Loucy (cell line): ENCODE data around the gene YOD1.

Source experiments
- EZH2phosphoT487 ChIP-seq: fragments of 200-600 bp; IDR thresholded peaks from 2 replicates; pipeline ENCODE4 v1.6.1; 2018; ENCODE audit warnings: antibody characterized with exemption, mild to moderate bottlenecking, moderate library complexity, borderline replicate concordance
- TF ChIP-seq, protein P1 (sequence below): fragments of 200-600 bp; sonication (generic); conservative IDR thresholded peaks from 2 replicates; pipeline ENCODE4 v1.5.1; 2014; ENCODE audit warnings: mild to moderate bottlenecking, antibody characterized with exemption, low read length

- TF ChIP-seq, protein P1, sequence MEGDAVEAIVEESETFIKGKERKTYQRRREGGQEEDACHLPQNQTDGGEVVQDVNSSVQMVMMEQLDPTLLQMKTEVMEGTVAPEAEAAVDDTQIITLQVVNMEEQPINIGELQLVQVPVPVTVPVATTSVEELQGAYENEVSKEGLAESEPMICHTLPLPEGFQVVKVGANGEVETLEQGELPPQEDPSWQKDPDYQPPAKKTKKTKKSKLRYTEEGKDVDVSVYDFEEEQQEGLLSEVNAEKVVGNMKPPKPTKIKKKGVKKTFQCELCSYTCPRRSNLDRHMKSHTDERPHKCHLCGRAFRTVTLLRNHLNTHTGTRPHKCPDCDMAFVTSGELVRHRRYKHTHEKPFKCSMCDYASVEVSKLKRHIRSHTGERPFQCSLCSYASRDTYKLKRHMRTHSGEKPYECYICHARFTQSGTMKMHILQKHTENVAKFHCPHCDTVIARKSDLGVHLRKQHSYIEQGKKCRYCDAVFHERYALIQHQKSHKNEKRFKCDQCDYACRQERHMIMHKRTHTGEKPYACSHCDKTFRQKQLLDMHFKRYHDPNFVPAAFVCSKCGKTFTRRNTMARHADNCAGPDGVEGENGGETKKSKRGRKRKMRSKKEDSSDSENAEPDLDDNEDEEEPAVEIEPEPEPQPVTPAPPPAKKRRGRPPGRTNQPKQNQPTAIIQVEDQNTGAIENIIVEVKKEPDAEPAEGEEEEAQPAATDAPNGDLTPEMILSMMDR, result no peak
- TF ChIP-seq EZH2phosphoT487, result no peak
These were observed 48.3 kb downstream of the YOD1 start for GRCh38 chr1:207002724-207003146.
